Mucosa of gallbladder (tissue), 1 donor: ENCODE results near the gene SYT6. TPM values are rescaled to one million over a fixed set of nuclear protein-coding genes. Genes with fewer than 3 reads are reported as not detected.
"Not testable (repeated sequence)": the region's sequence is repeated elsewhere in the genome, so short reads cannot be mapped to it uniquely, and the experiment has no call there.

Source experiments
- DNase-seq: peaks from one replicate; pipeline ENCODE4 v3.0.0-alpha.2; 2020; ENCODE audit warnings: low spot score
- total RNA-seq: library from RNA; stranded (reverse); gene quantifications from one replicate; pipeline ENCODE4 v1.2.1, GENCODE V29; 2021
- donor health status: DM: no; HTN: no; CAD: no.

Gene SYT6
- total RNA-seq, 1 donor from 2014 or later = 1.4 TPM

DNA sequence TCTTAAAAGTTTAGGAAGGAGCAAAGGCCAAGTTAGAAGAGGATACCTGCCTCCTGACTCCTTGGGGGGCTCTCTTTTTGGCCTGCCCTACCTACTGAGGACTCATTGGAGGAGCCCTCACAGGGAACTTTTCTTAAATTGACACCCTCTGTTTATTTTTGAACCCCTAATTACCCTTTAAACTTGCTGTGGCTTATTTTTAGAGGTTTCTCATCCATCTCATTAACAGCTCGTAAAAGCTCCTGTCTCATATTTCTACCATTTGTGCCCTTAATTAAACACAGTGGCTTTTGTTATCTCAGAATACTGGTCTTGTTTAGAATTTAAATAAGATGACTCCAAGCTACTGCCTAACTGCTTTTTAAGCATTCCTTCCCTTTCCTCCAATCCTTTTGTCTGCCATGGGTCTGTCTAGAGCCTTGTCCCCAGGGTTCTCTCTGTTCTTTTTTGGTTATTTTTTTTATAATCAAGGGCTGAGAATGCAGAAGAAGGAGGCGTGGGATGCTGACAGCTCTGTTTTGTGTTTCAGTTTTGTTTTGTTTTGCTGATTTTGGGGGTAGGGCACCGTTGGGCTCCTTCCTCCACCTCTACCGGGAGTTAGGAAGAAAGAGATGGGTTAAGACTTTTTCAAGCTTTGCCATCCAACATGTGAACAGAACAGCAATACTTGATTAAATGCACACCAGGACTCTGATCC, 78.0 kb downstream of the SYT6 start:
- no peak for DNase-seq

GRCh38 chr1:114075105-114075504, 78.6 kb downstream of the SYT6 start:
- no peak for DNase-seq

GRCh38 chr1:114072246-114072645, 81.4 kb downstream of the SYT6 start:
- no peak for DNase-seq

DNA sequence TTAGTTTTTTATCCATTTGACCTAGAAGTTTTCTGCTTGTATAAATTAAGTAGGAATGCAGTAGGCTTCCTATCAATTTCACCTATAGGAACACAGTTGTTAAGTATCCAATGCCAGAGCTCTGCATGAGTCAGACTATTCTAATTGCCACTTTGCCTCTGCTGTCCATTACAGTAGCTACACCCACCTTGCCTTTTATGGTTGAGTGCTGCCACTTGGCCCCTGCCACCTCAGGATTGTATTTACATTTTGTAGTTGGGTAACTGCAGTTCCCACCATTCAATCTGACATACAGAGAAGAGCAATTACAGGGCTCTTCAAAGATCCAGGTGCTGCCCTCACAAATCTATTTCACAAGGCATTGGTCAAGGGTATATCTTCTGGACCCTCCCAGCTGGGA, 83.9 kb downstream of the SYT6 start:
- not testable (repeated sequence) for DNase-seq

DNA sequence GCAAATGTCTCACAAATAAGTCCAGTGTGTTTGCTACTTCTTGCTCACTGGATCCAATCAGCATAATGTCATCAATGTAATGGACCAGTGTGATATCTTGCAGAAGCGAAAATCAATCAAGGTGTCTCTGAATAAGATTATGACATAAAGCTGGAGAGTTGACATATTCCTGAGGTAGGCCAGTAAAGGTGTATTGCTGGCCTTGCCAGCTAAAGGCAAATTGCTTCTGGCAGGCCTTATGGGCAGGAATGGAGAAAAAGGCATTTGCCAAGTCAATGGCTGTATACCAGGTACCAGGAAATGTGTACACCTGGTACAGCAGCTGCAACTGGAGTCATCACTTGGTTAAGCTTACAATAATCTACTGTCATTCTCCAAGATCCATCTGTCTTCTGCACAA, 85.0 kb downstream of the SYT6 start:
- not testable (repeated sequence) for DNase-seq

GRCh38 chr1:114065671-114066070, 88.0 kb downstream of the SYT6 start:
- DNase-seq = not testable (repeated sequence)

DNA sequence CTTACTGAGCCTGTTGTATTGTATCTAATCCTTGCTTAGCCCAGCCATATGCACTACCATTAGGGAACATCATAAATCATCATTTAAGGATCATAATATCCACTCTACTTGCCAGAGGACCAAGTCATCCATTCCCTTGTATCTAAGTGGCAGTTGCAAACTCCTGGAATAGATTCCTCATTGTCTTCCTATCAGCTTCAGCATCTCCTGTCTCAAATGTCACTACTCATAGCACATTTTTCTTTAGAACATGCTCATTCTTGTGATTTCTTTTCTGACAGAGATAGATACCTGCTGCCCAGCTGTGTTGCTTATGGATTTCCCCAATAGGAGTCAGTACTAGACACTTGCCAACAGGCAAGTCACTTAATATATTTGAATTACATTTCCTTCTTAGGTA, 90.1 kb downstream of the SYT6 start:
- no peak for DNase-seq

GRCh38 chr1:114062477-114063099, 91.1 kb downstream of the SYT6 start:
- no peak for DNase-seq

DNA sequence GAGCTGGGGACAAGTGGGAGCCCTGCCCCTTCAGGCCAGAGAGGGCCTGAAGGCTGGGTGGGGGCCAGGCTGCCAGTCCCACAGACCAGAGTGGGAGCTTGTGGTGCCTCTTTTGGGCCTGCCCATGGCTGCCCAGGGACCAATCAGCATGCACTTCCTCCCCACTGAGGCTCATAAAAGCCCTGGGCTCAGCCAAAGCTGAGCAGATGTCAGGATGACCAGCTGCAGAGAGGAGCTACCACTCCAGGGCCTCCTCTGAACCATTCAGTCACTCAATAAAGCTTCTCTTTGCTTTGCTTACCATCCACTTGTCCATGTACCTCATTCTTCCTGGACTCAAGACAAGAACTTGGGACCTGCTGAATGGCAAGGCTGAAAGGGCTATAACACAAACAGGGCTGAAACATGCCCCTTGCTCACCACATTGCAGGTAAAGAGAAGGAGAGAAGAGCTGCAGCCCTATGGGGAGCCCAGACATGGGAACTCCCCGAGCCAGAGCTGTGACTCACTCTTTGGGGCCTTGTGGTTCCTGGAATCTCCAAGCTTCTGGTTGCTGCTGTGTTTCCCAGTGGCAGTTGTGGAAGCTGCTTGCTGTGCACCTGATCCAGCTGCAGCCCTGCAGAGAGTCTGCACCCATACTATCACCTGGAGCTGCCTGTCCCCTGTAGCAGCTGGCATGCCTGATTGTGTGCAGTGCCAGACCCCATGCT, 92.4 kb downstream of the SYT6 start:
- DNase-seq = no peak

- DNase-seq = not testable (repeated sequence)
Observed at GRCh38 chr1:114058236-114058635, 95.4 kb downstream of the SYT6 start.

GRCh38 chr1:114054148-114054547, 99.5 kb downstream of the SYT6 start:
- no peak for DNase-seq

- DNase-seq = no peak
Observed at GRCh38 chr1:114048232-114048631, 105.4 kb downstream of the SYT6 start.

DNA sequence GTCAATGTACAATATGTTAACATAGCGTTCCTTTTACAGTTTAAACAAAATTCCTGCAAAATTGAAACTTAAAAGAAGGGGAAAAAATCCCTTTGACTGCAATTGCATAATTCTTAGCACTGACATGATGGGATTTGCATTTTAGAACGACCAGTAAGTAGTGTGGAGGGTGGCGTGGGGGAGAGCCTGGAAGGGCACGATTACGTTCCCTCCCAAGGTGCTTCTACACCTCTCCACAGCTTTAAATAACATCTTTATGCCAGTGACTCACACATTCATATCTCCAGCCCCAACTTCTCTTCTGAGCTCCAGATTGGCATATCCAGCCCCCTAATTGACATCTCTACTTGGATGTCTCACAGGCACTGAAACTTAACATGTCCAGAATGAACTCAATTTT, 110.1 kb downstream of the SYT6 start:
- no peak for DNase-seq

GRCh38 chr1:114043054-114043453, 110.6 kb downstream of the SYT6 start:
- DNase-seq = no peak

- DNase-seq = no peak
Observed at GRCh38 chr1:114040273-114041015, 113.2 kb downstream of the SYT6 start.

Other genes with a start within 250 kb of the SYT6 start
- 21.5 TPM for gene AP4B1, start 249.1 kb downstream of the SYT6 start, total RNA-seq
- 6.0 TPM for gene DCLRE1B, start 248.5 kb downstream of the SYT6 start, total RNA-seq
- gene HIPK1, start 224.5 kb downstream of the SYT6 start, total RNA-seq = 72.3 TPM
- 74.8 TPM for gene OLFML3, start 174.4 kb downstream of the SYT6 start, total RNA-seq